Measurements from ENCODE around the gene CD79B.

The CD79B gene

DNA sequence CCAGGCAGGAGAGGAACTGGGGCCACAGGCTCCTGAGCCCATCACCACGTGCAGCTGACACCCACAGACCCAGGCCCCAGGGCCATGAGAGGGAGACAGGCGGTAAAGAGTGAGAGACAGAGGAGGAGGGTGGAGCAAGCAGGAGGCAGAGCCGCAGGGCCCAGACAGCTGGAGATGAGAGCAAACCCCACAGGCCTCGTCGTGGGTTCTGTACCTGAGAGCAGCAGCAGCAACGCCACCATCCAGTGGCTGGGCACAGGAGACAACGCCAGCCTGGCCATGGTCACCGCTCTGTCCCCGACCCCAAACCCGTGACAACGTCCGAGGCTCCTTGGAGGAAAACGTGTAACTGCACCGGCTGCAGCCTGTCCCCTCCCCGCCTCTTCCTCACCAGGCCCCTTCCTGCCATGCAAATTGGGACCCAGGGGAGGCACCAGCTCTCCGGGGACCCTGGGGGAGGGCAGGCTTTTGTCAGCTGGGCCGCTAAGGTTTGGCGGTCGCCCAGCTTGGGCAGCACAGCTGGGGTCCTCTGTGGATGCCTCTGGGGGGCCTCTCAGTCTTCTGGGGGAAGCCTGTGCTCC, at the start of gene CD79B:
Gene CD79B, minus strand, starts transcription at position 351 of the 581 bp plus-strand sequence. Its CDS starts 70 bp downstream, at position 281.
- DNase-seq, result no peak

- no peak for DNase-seq
Measured at GRCh38 chr17:63978272-63979200, 46.4 kb upstream of the CD79B start.

DNA sequence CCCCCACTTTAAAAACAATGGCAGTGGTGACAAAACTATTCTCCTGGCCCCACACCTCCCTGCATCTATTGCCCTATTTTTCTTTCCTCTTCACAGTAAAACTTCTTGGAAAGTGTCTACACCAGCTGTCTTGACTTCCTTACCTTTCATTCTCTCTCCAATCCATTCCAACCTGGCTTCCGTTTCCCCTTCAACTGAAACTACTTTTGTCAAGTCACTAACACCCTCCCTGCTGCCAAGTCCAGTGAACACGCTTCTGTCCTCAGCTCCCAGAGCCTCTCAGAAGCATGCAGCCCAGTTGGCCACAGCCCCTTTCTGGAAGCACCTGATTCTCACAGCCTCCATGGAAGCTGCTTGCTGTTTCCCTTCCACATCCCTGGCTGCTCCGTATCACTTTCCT, 44.6 kb upstream of the CD79B start:
- peak in 1 of 58 donors; percentile 8 for DNase-seq

GRCh38 chr17:63975541-63976092, 43.5 kb upstream of the CD79B start:
- DNase-seq, result no peak

GRCh38 chr17:63974594-63975192, 42.6 kb upstream of the CD79B start:
- DNase-seq, result no peak

DNA sequence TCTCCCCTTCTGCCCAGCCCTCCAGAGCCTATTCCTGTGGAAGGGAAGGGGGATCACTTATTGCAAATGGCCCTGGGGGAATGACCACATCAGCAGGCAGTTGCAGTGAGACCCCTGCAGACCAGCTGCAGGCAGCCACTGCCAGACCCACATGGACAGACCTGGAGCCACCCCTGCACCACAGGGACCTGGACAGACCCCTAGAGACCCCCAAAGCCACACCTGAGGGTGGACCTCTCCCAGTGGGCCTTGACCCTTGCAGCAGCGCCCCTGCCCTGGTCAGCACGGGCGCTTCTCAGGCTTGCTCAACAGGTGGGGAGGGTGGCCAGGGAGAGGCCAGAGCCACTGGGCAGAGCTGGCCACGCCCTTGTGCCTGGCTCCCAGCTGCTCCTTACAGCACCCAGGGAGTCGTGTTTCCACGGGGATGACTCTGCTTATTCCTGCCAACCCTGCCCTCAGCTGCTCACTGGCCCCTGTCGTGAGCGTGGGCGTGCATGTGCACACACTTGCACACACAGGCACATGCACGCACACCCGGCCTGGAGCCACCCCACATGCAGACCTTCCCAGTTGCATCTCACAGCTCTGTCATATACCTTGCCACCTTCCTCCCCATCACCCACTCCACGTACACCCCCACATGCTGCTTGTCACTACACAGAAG, 41.9 kb upstream of the CD79B start:
- DNase-seq, result no peak

- DNase-seq, result no peak
Measured at GRCh38 chr17:63973247-63973646, 41.1 kb upstream of the CD79B start.

DNA sequence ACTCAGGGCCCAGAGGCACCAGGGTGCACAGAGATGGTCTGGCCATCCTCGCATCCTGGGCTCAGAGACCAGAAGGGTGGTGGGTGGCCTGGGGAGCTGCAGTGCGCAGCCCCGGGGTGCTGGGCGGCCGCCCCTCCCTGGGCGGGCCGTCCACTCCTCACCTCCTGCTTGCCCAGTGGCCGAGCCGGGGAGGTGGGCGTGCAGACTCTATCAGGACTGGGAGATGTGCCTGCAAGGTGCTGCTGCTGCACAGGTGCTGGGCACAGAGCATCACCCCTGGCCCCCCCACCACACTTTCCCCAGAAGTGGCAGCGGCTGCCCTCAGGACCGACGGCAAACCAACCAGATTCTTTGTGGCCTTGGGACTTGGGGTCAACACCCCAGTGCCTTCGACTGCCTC, 40.7 kb upstream of the CD79B start, which contains the start of gene SCN4A:
Gene SCN4A, minus strand, starts transcription at position 123 of the 400 bp plus-strand sequence. Its CDS starts 77 bp downstream, at position 46.
- DNase-seq, result no peak

- DNase-seq, result no peak
Measured at GRCh38 chr17:63969278-63969677, 37.1 kb upstream of the CD79B start.

DNA sequence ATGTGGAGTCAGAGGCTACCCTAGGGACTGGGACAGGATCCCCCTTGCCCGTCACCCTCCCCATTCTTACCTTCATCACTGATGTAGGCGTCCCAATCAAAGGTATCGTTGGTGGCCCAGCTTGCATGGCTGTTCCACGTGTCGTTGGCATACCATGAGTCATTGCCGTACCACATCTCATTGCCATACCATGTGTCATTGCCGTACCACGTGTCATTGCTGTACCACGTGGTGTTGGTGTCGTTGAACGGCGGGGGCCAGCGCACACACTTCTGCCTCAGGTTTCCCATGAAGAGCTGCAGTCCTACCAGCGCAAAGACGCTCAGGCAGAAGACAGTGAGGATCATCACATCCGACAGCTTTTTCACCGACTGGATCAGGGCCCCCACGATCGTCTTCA, 35.8 kb upstream of the CD79B start:
- DNase-seq, result no peak

GRCh38 chr17:63966646-63967264, 34.6 kb upstream of the CD79B start:
- DNase-seq, result no peak

GRCh38 chr17:63963123-63963522, 31.0 kb upstream of the CD79B start:
- no peak for DNase-seq

- no peak for DNase-seq
Measured at GRCh38 chr17:63962298-63962744, 30.2 kb upstream of the CD79B start.

DNA sequence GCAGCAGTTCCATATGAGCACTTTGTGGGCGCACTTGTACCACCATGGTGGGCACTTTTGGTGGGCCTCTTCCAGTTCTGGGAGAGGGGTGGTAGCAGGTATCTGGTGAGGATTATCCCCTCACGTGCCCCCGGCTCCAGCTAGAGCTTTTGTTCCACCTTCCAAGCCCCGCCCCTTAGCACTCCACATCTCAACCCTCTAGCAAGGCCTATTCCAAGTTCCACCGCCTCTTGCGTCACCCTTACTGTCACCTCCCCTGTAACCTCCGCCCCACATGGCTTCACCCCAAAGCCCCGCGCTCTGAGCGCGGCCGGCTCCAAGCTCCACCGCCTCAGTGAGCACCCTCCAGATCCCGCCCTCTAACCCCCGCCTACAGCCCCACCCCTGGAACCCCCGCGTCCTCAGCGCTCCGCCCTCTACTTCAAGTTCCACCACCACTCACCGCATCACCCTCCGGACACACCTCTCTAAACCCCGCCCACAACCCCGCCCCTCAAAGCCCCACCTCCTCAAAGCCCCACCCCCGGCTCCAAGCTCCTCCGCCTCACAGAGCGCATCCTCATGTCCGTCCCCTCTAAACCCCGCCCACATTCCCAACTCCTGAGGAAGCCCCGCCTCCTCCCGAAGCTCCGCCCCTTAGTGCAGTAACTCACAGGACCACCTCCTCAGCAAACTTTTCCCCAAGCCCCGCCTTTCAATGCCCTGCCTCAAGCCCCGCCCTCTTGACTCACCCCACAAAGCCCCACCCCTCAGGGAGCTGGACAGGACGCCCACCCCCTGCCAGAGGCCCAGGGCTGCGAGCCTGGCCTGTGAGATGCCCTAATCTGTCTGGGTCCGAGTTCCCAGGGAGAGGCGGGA, 29.5 kb upstream of the CD79B start:
- peak in 2 of 58 donors; percentile 23 to 52 for DNase-seq

DNA sequence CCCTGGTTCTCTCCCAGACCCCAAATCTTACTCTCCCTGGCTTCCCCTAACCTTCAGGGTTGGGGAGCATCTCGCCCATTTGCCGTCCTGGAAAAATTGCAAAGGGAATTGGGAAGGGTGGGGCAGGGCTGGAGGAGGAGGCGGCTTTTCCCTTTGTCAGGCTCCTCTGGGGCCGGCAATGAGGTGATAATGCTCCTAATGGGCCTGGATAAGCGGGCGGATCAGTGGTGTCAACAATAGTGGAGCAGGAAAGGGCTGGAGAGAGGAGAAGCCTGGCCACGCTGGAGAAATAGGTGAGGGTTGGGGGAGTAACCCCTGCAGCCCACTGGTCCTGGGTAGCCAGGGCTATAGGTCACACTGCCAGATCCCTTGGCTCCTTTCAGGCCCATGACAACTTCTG, 28.3 kb upstream of the CD79B start:
- DNase-seq, result no peak

DNA sequence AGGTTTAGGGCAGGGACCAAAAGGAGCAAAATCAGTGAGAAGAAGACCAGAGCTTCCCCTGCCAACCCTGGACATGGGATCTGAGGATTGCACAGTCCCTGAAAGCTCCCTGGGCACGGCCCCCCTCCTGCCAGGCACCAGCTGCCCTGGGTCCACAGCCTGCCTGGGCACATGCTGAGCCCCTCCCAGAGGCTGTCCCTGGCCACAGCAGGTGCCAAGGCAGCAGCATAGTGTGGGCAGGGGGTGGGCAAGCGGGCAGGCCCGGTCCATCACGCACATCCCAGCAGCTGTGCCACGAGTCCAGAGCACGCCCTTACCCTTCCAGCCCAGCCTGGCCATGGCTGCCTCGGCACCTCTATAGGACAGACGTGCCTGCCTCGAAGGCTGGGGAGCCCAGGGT, 27.9 kb upstream of the CD79B start:
- DNase-seq, result no peak

GRCh38 chr17:63956296-63956920, 24.3 kb upstream of the CD79B start:
- no peak for DNase-seq

GRCh38 chr17:63955791-63956190, 23.7 kb upstream of the CD79B start:
- DNase-seq, result no peak

DNA sequence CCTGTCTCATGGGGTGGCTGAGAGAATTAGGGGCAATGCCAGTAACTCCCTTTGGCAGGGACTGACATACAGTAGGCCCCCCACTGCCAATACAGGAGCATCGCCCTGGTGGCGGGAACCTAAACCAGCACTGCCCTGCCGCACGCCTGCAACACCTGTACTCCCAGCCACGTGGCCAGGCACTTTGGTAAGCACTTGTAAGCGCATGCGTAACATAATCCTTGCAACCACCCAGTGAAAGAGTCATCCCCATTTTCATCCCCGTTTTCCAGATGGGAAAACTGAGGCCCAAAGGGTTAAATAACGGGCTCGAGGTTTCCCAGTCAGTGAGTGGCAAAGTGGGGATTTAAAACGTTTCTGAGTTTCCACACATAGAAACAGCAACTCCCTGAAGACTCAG, 23.1 kb upstream of the CD79B start:
- DNase-seq, result no peak

Data from anterior cingulate cortex (tissue), 58 donors.